Keratinocyte (primary cell): ENCODE results near the gene SMYD2.

ENCODE experiments used
- EZH2 ChIP-seq: IDR thresholded peaks from one replicate; pipeline ENCODE4 v1.6.1; 2012; ENCODE audit warnings: inconsistent platforms, mild to moderate bottlenecking, low read length, moderate library complexity
- TF ChIP-seq, protein P1 (sequence below), 3 experiments: IDR thresholded peaks in 1 of 3; conservative IDR thresholded peaks in 1 of 3; optimal IDR thresholded peaks in 1 of 3; 2 replicates in 2 of 3; 3 replicates in 1 of 3; pipeline versions ENCODE3 to v1.5.1; 2011; ENCODE audit warnings: low read length in 3 of 3, mild to moderate bottlenecking in 3 of 3, moderate library complexity in 2 of 3, control low read depth in 1 of 3, inconsistent platforms in 1 of 3; ENCODE audit not compliant: insufficient read depth in 2 of 3; ENCODE audit errors: extremely low read depth in 1 of 3

DNA sequence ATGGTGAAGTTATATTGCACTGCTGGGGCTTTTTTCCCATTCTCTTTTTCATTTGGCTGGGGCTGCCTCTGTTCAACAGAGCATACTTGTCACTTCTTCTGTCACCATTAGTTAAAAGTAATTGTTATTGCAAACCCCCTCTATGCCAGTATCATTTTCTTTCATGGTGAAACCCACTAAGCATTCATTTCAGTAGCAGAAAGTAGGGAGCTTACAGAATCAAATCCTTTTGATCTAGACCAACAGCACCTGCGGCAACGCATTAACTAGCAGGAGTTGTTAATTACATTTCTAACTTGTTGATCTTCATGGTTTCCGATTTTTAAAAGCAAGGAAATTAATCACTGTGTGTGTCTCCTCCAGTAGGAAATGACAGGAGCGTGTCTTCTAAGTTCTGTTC is 15.0 kb downstream of the SMYD2 start:
- TF ChIP-seq, protein P1, sequence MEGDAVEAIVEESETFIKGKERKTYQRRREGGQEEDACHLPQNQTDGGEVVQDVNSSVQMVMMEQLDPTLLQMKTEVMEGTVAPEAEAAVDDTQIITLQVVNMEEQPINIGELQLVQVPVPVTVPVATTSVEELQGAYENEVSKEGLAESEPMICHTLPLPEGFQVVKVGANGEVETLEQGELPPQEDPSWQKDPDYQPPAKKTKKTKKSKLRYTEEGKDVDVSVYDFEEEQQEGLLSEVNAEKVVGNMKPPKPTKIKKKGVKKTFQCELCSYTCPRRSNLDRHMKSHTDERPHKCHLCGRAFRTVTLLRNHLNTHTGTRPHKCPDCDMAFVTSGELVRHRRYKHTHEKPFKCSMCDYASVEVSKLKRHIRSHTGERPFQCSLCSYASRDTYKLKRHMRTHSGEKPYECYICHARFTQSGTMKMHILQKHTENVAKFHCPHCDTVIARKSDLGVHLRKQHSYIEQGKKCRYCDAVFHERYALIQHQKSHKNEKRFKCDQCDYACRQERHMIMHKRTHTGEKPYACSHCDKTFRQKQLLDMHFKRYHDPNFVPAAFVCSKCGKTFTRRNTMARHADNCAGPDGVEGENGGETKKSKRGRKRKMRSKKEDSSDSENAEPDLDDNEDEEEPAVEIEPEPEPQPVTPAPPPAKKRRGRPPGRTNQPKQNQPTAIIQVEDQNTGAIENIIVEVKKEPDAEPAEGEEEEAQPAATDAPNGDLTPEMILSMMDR (optimal IDR thresholded peaks at IDR 0.05 in 1 of 3, IDR thresholded peaks at IDR 0.05 in 1 of 3, conservative IDR thresholded peaks at IDR 0.05 in 1 of 3; ENCODE audit: extremely low read depth in 1 of 3, insufficient read depth in 2 of 3, low read length in 3 of 3): no peak
- no peak for TF ChIP-seq EZH2
